GM20431 (cell line): ENCODE results near the gene DYNC2H1.

ENCODE experiments used
- in situ Hi-C: fragments of 300-500 bp; cut with MseI, MboI; formaldehyde crosslinking; loops from one replicate; pipeline ENCODE4 v1.15.0; 2020; ENCODE audit warnings: low sequenced_read_pairs; ENCODE audit not compliant: unreplicated experiment

DYNC2H1 gene

DNA sequence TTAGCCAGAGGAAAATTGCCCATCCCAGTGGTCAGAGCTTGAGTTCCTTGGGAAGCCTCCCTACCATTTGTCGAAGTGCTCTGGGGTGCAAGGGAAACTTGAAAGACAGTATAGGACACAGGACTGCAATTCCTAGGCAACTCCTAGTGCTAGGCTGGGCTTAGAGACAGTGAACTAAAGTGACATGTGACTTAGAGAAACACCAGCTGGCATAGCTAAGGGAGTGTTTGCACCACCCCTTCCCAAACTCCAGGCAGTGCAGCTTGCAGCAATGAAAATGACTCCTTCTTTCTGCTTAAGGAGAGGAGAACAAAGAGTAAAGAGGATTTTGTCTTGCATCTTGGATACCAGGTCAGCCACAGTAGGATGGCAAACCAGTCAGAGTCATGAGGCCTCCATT is 388.0 kb downstream of the DYNC2H1 start:
- in situ Hi-C loops: no loop called here

DNA sequence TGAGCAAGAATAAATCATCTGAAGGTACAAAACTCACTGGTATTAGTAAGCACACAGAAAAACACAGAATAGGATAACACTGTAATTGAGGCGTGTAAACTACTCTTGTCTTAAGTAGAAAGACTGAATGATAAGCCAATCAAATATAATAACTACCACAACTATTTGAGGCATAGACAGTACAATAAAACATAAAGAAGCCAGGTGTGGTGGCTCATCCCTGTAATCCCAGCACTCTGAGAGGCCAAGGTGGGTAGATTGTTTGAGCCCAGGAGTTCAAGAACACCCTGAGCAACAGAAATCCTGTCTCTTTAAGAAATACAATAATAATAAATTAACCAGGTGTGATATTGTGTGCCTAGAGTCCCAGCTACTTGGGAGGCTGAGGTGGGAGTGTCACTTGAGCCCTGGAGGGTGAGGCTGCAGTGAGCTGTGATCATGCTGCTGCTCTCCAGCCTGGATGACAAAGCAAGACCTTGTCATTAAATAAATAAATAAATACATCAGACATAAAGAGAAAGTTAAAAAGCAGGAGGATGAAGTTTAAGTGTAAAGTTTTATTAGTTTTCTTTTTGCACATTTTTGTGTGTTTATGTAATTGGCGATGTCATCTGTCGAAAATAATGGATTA is 390.6 kb downstream of the DYNC2H1 start:
- in situ Hi-C loops: no loop called here

DNA sequence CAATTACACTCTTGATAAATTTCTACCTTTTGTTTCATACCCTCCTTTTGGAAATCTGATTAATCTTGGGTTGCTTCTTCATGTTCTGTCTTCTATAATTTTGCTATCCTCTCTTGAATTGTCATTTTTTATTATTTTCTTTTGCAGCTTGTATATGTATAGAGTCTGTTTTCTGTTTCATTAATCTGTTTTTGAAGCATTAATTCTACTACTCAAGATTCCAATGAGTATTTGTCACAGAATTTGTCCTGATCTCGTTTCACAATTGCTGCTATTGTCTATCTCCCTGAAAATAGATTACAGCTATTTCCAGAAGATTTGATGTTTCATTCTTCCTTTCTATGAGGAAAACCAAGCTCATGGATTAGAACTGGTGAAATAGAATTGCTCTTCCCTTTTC is 406.1 kb downstream of the DYNC2H1 start:
- in situ Hi-C loops: no loop called here

DNA sequence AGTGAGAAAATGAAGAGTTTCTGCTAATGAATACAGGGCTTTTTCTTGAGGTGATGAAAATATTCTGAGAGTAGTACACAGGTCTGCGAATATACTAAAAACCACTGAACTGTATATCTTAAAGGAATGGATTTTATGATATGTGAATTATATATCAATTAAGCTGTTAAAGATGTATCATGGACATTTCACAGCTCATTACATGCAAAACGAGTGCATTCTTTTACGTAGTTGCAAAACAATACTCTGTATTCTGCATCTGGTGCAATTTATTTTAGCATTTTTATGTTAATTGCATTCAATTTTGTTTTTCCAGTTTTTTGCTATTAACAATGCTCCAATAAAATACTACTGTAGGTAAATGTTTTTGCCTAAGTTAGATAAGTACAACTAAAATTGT is 411.6 kb downstream of the DYNC2H1 start:
- in situ Hi-C loops: no loop called here

DNA sequence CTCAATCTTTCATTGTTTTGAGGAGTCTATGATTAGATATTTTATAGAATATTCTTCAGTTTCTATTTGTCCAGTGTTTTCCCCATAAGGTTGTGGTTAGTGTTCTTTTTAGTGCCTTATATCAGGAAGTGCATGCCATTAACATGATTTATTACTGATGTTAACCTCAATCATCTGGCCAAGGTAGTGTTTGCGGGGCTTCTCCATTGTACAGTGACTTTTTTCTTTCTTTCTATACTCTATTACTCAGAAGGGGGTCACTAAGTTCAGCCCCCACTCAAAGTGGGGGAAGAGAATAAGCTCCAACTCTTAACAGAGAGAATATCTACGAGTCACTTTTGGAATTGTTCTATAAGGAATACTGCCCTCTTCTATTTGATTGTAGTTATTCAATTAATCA is 415.8 kb downstream of the DYNC2H1 start:
- in situ Hi-C loops: no loop called here

DNA sequence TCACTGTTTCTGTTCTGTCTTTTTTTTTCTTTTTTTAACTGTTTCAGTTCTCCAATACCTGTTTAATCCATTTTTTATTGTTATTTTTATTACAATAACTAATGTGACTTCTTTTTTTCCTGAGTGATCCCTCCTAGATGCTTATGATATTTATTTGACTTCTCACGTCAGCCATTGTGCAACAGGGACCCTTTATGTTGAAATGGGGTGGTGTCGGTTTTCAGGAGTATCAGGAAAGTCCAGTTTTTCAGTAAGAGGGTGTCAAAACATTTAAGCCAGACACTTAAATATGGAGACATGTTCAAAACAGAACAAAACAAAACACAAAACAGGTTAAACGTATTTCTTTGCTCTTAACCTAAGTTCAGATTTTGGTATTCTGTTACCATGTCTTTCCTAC is 418.8 kb downstream of the DYNC2H1 start:
- in situ Hi-C loops: no loop called here

DNA sequence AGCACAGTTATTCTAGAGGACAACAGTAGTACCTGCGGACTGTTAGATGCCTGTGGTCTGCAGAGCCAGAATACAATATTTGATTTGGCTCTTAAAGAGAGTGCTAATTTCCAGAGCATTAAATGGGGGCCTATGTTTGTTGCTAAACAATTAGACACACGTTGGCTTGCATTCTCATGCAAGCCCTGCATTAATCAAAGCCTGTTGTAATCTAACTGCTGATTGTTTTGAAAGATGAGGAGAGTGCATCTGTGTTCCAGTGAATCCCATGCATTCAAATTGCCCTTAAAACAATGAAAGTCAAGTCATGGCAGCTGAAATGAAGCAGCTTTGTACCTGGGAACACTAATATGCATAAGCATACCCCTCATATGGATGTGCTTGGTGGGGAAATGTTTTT is 419.4 kb downstream of the DYNC2H1 start:
- in situ Hi-C loops: no loop called here

DNA sequence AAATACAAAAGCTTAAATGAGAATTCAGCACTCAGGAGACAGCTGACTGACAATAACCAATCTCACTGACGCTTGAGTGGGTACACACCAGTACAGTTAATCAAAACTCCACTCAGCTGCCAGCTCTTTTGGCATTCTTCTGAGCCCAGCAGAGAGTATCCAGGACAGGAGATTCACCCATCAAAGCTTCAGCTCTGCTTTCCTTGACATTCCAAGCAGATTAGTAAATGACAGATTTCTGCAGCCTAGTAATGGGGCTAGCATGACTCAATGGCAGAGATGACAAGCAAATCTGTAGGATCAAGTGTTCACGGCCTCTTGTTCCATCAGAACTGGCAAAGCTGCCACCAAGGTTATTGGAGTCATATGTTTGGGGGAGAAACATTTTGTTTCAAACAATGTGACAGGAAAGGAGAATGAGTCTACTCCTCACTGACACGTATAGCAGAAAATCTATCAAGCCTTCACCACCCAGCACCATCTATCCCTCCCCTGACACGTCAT is 420.0 kb downstream of the DYNC2H1 start:
- in situ Hi-C loops: no loop called here
